Activated CD8-positive, alpha-beta memory T cell treated with anti-CD3 and anti-CD28 coated beads, Interleukin-2, amount 50 U/mL, for 4 hours (primary cell): ENCODE measurements around the gene RBM6.
"Not testable (repeated sequence)": the region's sequence is repeated elsewhere in the genome, so short reads cannot be mapped to it uniquely, and the experiment has no call there.

Experiments used
- DNase-seq: peaks from one replicate; pipeline ENCODE4 v3.0.0-alpha.2; 2020

The RBM6 gene

DNA sequence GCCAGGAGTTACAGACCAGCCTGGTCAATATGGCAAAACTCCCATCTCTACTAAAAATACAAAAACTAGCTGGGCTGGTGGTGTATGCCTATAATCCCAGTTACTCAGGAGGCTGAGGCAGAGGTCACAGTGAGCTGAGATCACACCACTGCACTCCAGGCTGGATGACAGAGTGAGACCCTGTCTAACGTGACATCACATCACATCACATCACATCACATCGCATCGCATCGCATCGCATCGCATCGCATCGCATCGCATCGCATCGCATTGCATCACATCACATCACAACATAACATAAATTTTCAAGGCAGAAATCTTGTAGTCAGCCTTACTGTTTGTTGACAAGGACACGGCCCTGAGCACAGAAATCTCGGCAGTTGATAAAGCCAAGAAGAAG lies 44.4 kb downstream of the RBM6 start:
- no peak for DNase-seq

DNA sequence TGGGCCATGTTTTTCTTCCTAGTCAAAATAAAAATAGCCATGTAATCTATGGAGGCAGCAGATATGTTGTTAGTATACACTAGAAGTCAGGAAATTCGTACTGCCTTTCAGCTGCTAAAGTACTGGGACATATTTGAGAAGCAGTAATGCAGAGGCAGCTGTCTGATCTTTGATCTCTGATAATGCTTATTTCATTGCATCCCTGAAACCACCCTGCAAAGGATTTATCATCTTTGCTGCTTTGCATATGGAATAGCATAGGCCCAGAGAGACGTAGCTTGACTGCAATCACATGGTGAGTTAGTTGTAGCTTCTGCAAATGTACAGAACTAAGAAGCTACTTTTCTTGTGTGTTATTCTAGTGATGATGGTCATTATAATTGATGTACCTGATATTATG lies 52.4 kb downstream of the RBM6 start:
- DNase-seq: no peak

DNA sequence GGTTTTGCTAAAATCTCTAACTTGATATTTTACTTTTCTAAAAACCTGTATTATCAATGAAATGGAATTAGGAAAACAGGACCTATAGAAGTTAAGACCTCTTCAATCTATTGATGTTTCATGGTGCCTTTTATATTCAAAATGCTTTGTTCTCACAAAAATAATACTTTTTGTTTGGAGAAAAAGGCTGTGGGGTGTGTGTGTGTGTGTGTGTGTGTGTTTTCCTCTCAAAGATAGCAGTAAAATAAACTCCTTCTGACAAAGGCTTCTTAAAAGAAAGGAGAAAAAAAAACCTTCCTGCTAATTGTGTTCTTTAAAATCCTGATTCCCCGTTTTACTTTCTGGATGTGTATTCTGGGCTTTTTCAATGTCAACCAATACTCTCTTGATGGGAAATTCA lies 54.5 kb downstream of the RBM6 start:
- DNase-seq: no peak

DNA sequence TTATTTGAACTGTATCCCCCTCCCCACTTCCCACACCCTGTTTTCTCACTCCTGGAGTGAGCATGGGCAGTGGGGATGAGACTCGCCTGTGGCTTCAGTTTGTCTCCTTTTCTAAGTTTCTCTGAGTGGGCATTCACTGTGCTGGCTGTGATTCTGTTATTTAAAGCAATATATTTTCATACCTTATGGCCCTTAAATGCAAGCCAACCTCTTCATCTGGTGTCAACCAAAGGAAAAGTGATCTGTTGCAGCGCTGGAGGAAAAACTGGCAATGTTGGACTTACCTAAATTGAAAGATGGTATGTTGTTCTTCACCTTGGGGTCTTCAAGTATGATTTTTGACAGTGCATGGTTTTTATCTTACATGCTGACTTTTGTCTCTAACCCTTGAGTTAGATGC lies 56.1 kb downstream of the RBM6 start:
- no peak for DNase-seq

DNA sequence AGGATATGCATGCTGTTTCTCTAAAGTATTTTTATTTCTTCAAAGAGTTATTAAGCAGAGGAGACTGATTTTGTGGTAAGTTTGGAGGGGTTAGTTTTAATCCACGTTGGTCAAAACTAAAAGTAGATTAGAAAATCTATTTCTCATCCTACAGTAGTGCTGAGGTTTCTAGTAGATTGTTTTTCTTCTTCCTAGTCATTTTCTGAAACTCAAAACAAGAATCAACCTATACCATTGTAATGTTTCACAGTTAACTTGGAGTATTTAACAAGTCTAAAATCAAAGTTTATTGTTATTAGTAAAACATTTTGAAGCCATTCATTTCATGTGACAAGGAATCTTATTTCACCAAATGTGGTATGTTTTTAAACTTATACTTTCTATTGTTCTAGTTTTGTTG lies 57.9 kb downstream of the RBM6 start:
- no peak for DNase-seq

DNA sequence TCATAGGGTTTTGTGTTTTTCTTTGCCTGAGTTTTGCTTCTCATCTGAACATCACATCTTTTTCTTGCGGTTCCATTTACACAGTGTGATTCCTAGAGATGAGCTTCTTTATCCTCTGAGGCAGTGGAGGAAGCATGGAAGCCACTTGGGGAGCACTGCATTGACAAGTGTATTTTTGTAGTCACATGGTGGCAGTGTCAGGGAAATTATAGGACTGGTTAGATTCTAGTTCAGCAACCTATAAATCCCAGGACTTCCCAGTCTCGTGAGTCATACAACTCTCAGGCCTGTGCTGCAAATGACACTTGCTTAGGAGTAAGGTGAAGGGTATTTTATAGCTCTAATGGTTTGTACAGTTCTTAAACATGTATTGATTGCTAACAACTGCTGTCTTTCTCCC lies 58.4 kb downstream of the RBM6 start:
- DNase-seq: no peak

DNA sequence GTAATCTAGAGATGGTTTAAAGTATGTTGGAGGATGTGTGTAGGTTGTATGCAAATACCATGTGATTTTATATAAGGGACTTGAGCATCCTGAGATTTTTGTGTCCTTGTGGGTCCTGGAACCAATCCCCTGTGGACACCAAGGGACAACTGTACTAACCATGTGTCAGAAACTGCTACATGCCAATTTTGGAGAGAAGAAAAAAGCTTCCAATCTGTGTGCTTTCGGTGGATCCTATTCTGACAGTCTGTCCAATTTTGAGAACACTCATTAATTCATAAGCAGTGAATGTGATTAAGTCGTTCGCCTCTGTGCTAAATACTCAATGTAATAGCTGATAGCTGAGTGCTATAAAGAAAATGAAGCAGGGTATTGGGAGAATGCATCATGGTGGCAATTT lies 61.6 kb downstream of the RBM6 start:
- no peak for DNase-seq

DNA sequence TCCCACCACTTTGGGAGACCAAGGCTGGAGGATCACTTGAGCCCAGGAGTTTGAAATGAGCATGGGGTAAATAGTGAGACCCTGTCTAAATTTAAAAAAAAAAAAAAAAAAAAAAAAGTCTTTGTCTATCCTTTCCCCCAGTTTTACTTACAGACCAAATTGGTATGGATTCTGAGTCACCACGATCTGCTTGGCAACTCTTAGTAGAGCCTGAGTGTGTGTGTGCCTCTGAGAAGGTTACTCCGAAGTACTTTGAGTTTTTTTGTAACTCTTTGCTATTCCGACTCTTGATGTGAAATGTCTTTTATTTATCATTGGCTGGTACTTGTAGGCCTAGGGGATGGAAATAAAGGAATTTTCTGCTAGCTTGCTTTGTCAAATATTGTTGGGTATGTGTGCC lies 63.3 kb downstream of the RBM6 start:
- DNase-seq: no peak

DNA sequence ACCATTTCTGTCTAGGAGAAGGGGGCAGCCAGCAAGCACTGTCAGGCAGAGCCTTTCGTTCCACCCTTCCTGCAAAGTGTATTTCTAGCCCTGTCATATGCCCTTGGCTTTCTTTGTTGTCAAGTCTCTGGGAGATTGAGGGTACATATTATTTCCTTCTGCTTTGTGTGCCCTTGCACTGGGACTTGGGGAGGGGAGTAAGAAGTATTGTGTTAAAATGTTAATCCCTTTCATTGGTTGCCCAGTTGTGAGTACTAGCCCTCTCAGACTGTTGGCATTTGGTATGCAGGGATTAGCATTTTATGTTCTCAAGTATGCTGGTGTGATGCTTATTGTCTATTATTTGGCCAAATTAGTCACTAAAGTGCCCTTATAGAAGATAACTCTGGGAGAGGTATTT lies 63.9 kb downstream of the RBM6 start:
- DNase-seq: no peak

DNA sequence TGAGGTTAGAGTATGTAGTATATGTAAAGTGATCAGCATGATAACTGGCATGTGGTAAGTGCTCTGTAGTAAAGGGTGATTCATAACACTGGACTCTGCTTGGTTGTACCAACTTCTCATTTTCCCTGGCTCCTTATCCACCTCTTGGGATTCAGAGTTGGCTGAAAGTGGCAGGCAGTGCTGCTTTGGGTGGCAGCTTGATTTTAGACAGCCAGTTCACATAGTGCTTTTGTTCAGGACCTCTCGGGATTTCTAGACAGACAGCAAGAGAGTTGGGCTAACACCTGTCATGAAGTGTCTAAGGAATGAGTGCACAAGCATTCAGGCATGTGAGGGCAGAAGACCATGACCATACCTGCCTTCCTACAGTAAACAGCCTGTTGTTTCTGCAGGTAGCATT lies 69.0 kb downstream of the RBM6 start:
- DNase-seq: no peak

DNA sequence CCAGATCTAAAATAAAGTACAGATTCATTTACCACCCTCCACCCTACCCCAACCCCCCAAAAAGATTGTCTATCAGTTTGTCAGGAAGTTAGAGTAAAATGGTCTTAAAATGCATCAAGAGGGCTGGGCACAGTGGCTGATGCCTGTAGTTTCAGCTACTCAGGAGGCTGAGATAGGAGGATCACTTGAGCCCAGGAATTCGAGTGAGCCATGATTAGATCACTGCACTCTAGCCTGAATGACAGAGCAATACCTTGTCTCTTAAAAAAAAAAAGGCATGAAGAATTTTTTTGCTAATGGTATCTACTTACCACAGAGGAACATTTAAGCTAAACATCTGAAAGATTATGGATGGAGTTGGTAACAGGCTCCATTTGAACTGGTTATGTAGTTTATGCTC lies 71.0 kb downstream of the RBM6 start:
- DNase-seq: no peak

DNA sequence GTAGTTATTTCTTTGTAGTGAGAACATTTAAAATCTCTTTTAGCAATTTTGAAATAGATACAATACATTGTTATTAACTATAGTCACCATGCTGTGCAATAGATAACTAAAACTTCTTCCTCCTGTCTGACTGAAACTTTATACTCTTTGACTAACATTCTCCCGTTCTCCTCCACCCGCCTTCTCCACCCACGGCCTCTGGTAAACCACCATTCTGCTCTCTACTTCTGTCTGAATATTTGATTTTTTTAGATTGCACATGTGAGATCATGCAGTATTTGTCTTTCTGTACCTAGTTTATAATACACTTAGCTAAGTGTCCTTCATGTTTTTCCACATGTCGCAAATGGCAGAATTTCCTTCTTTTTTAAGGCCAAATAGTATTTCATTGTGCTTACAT lies 76.0 kb downstream of the RBM6 start:
- no peak for DNase-seq

DNA sequence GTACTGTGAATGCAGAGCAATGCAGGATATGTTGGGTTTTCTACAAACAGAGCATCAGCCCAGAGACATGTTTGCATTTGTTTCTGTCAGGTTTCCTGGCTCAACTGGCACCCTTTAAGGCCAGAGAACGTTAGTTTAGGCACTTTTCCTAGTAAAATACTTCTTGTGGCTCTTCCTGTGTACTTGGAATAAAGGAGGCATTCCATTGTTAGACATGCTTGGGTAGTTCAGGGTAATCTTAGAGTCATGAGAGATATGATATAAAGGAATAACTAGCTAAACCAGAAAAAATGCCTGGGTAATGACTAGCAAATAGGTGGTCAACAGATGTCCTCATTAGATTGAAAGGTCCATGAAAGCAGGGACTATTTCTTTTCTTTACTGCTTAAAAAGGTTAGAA lies 88.4 kb downstream of the RBM6 start:
- DNase-seq: no peak

DNA sequence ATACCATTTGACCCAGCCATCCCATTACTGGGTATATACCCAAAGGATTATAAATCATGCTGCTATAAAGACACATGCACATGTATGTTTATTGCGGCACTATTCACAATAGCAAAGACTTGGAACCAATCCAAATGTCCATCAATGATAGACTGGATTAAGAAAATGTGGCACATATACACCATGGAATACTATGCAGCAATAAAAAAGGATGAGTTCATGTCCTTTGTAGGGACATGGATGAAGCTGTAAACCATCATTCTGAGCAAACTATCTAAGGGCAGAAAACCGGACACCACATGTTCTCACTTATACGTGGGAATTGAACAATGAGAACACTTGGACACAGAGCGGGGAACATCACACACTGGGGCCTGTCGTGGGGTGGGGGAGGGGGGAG lies 91.3 kb downstream of the RBM6 start:
- not testable (repeated sequence) for DNase-seq

DNA sequence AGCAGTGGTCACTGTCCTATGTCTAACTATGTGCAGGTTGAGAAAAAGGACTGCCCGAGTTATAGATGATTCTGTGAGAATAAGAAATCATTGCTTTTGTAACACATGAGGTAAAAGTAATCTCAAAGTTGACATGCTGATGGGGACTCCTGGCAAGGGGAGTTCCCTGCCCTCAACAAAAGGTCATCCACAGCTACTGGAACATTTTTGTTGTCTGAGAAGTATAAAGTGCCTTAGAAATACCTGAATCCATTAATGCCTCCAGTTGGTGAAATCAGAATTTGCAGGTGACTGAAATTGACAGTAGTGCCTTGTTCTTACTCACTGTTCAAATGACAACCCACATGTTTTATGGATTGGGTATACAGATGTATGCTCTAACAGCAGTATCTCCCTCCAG lies 105.0 kb downstream of the RBM6 start:
- no peak for DNase-seq

DNA sequence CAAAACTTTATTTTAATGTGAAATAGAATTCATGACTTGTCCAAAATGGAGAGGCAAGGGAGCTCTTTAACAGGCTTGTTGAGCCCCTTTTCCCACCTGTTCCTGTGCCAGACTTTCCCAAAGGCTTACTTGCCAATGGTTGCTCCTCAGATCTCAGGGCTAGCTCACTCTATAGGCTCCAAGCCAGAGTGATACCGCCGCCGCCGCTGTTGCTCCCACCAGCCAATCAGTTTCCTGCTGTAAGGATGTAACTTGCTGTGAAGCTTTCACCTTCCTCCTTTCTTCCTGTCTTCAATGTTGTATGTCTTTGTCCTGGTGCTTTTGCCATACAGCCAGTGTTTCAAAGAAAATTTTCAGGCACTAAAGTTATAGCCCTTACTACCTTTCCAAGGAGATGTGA lies 107.5 kb downstream of the RBM6 start:
- DNase-seq: no peak

DNA sequence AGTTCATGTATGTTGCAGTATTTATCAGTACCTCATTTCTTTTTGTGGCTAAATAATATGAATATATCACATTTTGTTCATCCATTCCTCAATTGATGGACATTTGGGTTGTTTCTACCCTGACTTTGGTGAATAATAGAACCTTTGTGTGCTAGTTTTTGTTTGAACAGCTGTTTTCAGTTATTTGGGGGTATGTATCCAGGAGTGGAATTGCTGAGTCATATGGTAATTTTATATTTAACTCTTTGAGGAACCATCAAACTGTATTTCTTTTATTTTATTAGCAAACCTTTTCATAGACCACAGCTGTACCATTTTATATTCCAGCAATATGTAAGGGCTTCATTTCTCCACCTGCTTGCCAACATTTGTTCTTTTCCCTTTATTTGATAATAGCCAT lies 110.4 kb downstream of the RBM6 start:
- no peak for DNase-seq

DNA sequence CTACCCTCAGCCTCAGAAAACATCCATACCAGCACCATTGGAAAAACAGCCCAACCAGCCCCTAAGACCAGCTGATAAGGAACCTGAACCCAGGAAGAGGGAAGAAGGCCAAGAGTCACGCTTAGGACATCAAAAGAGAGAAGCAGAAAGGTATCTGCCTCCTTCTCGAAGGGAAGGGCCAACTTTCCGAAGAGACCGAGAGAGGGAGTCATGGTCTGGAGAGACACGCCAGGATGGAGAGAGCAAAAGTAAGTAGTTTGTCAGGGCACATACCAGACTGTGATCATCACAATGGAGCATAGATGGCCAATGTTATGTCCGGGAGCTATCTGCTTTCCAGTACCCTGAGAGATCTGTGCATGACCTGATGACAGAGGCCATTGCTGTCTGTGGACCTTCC lies 117.8 kb downstream of the RBM6 start:
- DNase-seq: no peak

DNA sequence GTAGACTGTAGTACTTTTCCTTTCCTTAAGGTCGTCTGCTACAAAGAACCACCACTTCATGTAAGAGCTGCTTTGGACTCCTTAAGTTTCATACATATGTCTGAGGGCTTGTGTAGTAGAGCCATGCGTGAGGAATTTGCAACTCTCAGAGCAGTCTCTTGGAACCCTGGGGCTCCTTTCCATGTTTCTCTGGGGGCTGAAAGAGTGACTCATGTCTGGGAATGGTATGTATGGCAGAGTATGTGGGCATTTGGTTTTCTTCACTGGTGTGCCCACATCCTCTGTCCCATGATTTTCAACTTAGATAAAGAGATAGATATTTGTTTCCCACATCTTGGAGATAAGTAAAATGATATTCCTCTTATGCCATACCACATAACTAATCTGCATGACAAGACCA lies 128.2 kb downstream of the RBM6 start:
- no peak for DNase-seq

DNA sequence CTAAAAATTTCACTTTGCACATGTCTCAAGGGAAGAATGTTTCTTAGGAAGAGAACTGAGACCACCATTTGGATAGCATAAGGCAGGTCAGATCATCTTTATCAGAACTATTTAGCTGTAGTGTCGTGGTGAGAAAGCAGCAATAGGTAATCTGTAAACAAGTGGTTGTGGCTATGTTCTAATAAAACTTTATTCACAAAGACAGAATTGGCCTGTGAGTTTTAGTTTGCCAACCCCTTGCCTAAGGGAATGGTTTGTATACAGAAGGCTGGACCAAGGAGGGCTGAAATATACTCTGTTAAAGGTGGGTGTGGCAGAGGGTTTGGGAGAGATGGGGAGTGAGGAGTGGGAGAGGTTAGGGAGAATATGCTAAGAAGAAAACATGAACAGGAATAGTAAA lies 138.1 kb downstream of the RBM6 start:
- no peak for DNase-seq

DNA sequence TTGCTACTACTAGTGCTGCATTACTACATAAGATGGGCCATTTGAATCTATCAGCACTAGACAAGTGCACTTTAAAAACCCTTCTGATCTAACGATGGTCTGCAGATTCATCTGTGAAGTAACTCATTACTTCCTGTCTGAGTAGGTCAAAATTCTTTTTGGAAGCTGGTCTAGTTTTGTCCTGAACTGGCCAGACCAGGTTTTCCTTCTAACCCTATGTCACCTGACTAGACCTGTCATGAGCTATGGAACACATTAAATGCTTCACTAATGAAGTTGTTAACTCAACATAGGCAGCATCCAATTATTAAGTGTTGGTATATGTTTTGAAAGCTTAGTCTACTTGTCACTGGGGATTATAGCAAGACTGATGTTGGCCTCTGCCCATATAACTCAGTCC lies 138.7 kb downstream of the RBM6 start:
- no peak for DNase-seq

DNA sequence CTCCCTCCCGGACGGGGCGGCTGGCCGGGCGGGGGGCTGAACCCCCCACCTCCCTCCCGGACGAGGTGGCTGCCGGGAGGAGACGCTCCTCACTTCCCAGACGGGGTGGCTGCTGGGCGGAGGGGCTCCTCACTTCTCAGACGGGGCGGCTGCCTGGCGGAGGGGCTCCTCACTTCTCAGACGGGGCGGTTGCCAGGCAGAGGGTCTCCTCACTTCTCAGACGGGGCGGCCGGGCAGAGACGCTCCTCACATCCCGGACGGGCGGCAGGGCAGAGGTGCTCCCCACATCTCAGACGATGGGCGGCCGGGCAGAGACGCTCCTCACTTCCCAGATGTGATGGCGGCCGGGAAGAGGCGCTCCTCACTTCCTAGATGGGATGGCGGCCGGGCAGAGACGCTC lies 145.0 kb downstream of the RBM6 start:
- not testable (repeated sequence) for DNase-seq

DNA sequence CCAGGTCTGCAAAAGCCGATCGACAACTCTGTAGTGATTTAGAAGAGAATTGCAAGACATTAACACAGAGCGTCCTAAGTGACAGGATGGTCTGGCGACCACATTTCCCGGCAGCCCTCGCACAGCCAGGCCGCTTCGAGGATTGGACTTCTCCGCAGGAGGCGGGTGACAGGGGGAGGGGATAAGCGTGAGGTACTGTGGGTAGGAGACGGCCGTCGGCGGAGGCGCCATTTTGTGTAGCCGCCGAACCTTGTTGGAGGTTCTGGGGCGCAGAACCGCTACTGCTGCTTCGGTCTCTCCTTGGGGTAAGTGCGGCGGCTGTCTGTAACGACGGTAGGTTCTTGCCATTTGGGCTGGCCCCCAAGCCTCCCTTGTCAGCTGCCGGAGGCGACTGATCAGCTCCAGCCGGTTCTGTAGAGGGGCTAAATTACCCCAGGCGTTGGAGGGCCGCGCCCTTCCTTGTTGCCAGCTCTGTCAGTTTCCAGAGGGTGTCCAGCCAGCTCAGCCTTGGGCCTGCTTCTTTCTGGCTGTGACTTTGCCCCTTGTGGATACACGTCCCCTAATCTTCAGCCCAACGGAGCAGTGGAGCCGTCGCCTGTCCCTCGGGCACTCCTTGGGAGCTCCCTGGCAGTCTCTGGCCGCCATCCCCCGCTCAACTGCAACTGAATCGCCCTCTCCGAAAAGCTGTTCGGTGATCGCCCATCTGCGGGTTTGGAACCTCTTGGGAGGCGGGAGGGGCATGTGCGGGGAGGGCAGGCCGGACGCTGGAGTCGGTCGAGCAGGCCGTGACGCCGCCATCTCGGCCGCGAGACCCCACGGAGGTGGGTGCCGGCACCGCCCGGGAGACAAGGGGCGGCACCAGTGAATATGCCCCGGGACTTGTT lies 149.0 kb downstream of the RBM6 start, which contains the start of gene RBM5:
Gene RBM5 (plus strand): TSS at position 195 of the 884 bp plus-strand sequence. CDS start 1,516 bp downstream, outside the sequence.
- DNase-seq: peak; percentile 90

DNA sequence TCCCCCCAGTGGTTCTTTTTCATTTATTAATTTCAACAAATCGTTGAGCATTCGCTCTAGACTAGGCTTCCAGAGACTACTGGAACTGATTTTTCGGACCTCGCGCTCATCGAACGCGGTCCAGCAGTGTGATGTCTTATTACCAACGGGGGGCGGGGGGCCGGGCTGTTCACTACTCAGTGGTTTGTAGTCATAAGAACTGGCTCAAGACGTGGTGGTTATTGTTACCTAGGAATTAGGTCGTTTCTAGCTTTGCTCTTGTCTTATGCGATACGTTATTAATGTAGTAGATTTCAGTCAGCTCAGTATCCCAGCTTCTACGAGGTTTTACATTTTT lies 149.6 kb downstream of the RBM6 start:
- DNase-seq: no peak

DNA sequence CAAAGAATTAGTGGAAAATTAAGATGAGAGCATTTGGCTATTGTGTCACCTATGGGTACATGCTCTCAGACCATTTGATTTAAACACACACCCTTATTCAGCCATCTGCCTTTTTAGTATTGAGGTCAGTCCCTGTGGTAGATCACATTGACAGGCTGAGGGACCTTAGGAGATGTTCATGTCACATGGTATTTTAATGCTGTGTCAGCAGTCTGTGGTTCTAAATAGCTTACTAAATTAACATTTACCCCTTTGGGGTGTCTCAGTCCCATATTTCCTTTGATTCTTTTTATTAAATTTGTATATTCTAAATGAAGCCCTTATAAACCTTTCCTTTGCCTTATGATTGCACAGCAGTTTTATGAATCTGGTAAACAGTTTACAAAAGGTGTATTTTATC lies 151.0 kb downstream of the RBM6 start:
- no peak for DNase-seq
